HG03060 (cell line): ENCODE measurements around the gene DDN.

Experiments used
- ATAC-seq: cut with Tn5 transposase; IDR thresholded peaks from one replicate; pipeline ENCODE4 v1.9.1; 2021; ENCODE audit warnings: low read depth, moderate number of reproducible peaks; ENCODE audit not compliant: unreplicated experiment

DDN gene

GRCh38 chr12:49015196-49015595 lies 16.0 kb upstream of the DDN start:
- no peak for ATAC-seq

- no peak for ATAC-seq
These were observed 15.4 kb upstream of the DDN start for GRCh38 chr12:49014547-49014946.

- no peak for ATAC-seq
These were observed 14.3 kb upstream of the DDN start for GRCh38 chr12:49013428-49013827.

GRCh38 chr12:49012739-49013138 lies 13.6 kb upstream of the DDN start:
- no peak for ATAC-seq

- ATAC-seq: no peak
These were observed 11.0 kb upstream of the DDN start for GRCh38 chr12:49010092-49010668.

- no peak for ATAC-seq
These were observed 9.8 kb upstream of the DDN start for GRCh38 chr12:49008943-49009342.

GRCh38 chr12:49000346-49000745 lies 1.2 kb upstream of the DDN start:
- ATAC-seq: no peak

- ATAC-seq: no peak
These were observed 450 bp downstream of the DDN start for GRCh38 chr12:48998497-48999353.

- no peak for ATAC-seq
These were observed 1.3 kb downstream of the DDN start for GRCh38 chr12:48997719-48998496.

GRCh38 chr12:48996794-48997718 lies 2.1 kb downstream of the DDN start:
- no peak for ATAC-seq

- ATAC-seq: no peak
These were observed 3.9 kb downstream of the DDN start for GRCh38 chr12:48995086-48995879.

GRCh38 chr12:48994224-48995085 lies 4.7 kb downstream of the DDN start:
- no peak for ATAC-seq

- no peak for ATAC-seq
These were observed 5.4 kb downstream of the DDN start for GRCh38 chr12:48993787-48994186.

GRCh38 chr12:48991247-48992050 lies 7.7 kb downstream of the DDN start:
- ATAC-seq: no peak

GRCh38 chr12:48990552-48990951 lies 8.6 kb downstream of the DDN start:
- no peak for ATAC-seq

- ATAC-seq: no peak
These were observed 11.0 kb downstream of the DDN start for GRCh38 chr12:48988030-48988649.

GRCh38 chr12:48986720-48987291 lies 12.4 kb downstream of the DDN start:
- ATAC-seq: no peak
